C4-2B (cell line): ENCODE results near the gene RIMKLB.

ENCODE experiments used
- H3K27ac ChIP-seq: fragments of 450-650 bp; 2 replicates; pipeline ENCODE4 v1.5.1; 2017
- CTCF ChIP-seq: fragments of 450-650 bp; conservative IDR thresholded peaks from 2 replicates; pipeline ENCODE4 v1.5.1; 2017; ENCODE audit warnings: mild to moderate bottlenecking
- ZFX ChIP-seq: fragments of 450-650 bp; IDR thresholded peaks from 2 replicates; pipeline ENCODE4 v1.6.1; 2017

The RIMKLB gene

GRCh38 chr12:8664228-8664913 lies 33.4 kb upstream of the RIMKLB start:
- H3K27ac ChIP-seq = no peak overlapping the region
- TF ChIP-seq CTCF = no peak
- no peak for TF ChIP-seq ZFX

GRCh38 chr12:8665759-8666158 lies 32.0 kb upstream of the RIMKLB start:
- TF ChIP-seq ZFX (no peak), CTCF (no peak)
- no peak overlapping the region for H3K27ac ChIP-seq

GRCh38 chr12:8667270-8667669 lies 30.5 kb upstream of the RIMKLB start:
- TF ChIP-seq ZFX (no peak), CTCF (no peak)

GRCh38 chr12:8668441-8668840 lies 29.4 kb upstream of the RIMKLB start:
- no peak for TF ChIP-seq ZFX
- no peak for TF ChIP-seq CTCF
- no peak overlapping the region for H3K27ac ChIP-seq

More at GRCh38 chr12:8667270-8667669, 30.5 kb upstream of the RIMKLB start:
- no peak overlapping the region for H3K27ac ChIP-seq

GRCh38 chr12:8672381-8672780 lies 25.4 kb upstream of the RIMKLB start:
- no peak overlapping the region for H3K27ac ChIP-seq
- TF ChIP-seq CTCF (no peak), ZFX (no peak)

- no peak overlapping the region for H3K27ac ChIP-seq
- TF ChIP-seq ZFX = no peak
- TF ChIP-seq CTCF = no peak
Observed at GRCh38 chr12:8675591-8676036, 22.2 kb upstream of the RIMKLB start.

- no peak overlapping the region for H3K27ac ChIP-seq
- TF ChIP-seq ZFX (no peak), CTCF (no peak)
Observed at GRCh38 chr12:8676651-8677050, 21.1 kb upstream of the RIMKLB start.
